Measurements from ENCODE around the gene IKBKE.

IKBKE gene

DNA sequence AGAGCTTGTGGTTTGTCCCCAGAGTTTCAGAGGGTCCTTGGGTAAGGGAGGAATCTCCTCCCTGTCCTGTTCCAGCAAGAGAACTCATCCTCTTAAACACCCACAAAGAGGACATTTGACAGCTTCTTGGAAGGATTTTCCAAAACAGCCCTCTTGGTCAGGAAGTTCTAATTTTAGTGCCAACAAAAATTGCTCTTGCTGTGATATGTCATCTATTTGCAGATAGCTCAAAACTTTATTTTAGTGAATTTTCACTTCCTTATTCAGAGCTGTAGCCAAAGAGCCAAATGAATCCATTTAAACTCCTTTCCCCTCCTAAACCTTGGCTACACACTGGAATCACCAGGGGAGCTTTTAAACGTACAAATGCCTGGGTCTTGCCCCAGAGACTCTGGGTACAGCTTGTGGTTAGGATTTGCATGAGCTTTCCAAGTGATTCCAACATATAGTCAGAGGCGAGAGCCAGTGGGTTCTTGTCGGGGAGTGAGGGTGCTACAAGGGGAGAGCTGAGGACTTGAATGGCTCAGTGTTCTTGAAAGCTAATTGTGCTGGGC is 25.3 kb downstream of the IKBKE start:
- Histone ChIP-seq H3K4me3 (ENCODE audit: low read length) (no peak overlapping the region), H3K4me1 (ENCODE audit: control insufficient read depth, insufficient read depth, low read length) (peaks cover 8% of the 10 kb centered on the region), H3K27ac (ENCODE audit: low read depth, low read length) (no peak overlapping the region), H3K27me3 (ENCODE audit: control insufficient read depth, insufficient read depth, low read length) (no peaks in the 10 kb centered on the region), H3K9ac (ENCODE audit: low read length) (no peak overlapping the region), H3K36me3 (ENCODE audit: control insufficient read depth, insufficient read depth, low read length) (peaks cover 7% of the 10 kb centered on the region)

DNA sequence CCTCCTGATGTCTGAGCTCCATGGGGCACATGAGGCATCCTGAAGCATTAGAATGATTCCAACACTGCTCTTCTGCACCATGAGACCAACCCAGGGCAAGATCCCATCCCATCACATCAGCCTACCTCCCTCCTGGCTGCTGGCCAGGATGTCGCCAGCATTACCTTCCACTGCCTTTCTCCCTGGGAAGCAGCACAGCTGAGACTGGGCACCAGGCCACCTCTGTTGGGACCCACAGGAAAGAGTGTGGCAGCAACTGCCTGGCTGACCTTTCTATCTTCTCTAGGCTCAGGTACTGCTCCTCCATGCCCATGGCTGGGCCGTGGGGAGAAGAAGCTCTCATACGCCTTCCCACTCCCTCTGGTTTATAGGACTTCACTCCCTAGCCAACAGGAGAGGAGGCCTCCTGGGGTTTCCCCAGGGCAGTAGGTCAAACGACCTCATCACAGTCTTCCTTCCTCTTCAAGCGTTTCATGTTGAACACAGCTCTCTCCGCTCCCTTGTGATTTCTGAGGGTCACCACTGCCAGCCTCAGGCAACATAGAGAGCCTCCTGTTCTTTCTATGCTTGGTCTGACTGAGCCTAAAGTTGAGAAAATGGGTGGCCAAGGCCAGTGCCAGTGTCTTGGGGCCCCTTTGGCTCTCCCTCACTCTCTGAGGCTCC is 26.0 kb downstream of the IKBKE start:
- no peaks in the 10 kb centered on the region for H3K27me3 ChIP-seq (ENCODE audit: control insufficient read depth, insufficient read depth, low read length)
- no peak overlapping the region for H3K27ac ChIP-seq (ENCODE audit: low read depth, low read length)
- H3K4me1 ChIP-seq (ENCODE audit: control insufficient read depth, insufficient read depth, low read length), result peaks cover 8% of the 10 kb centered on the region

DNA sequence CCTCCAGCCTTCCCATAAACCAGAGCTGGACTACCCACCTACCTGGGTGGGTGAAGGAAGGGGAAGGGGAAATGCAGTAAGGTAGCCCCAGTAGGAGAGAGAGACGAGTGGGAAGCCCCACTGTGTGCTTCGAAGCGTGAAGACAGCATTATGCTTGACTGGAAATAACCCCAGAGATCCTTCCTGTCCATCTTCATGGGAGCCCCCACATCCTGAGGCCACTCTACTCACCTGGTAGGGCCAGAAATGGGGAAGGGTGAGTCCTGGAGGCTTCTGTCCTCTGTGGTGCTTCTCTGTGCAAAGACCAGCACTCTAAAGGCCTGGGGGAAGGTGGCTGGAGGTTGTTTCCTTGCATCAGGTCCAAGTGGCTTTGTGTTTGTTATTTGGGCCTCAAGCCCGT is 27.1 kb downstream of the IKBKE start:
- H3K4me1 ChIP-seq (ENCODE audit: control insufficient read depth, insufficient read depth, low read length), result peaks cover 8% of the 10 kb centered on the region
- H3K27me3 ChIP-seq (ENCODE audit: control insufficient read depth, insufficient read depth, low read length), result no peaks in the 10 kb centered on the region
- peaks cover 7% of the 10 kb centered on the region for H3K36me3 ChIP-seq (ENCODE audit: control insufficient read depth, insufficient read depth, low read length)
- no peak overlapping the region for H3K9ac ChIP-seq (ENCODE audit: low read length)
- H3K27ac ChIP-seq (ENCODE audit: low read depth, low read length), result no peak overlapping the region
- H3K4me3 ChIP-seq (ENCODE audit: low read length), result no peak overlapping the region

More for the DNA sequence above, 26.0 kb downstream of the IKBKE start:
- Histone ChIP-seq H3K9ac (ENCODE audit: low read length) (no peak overlapping the region), H3K36me3 (ENCODE audit: control insufficient read depth, insufficient read depth, low read length) (peaks cover 7% of the 10 kb centered on the region), H3K4me3 (ENCODE audit: low read length) (no peak overlapping the region)

DNA sequence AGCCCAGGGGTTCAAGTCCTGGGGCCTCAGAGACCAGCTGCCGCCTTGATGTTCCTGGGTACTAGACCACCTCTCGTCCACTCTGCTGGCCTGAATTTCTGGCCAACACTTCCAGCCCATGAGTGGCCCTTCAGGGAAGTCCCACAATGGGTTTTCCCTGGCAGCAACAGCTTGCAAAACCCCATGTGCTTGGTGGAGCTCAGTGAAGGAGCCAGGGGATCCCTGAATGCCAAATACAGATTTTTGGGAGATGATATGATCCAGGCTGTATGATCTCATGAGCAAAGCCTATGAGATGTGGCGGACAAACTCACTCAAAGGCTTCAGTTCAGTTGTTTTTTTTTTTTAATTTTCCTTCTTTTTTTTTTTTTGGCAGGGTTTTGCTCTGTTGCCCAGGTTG is 27.5 kb downstream of the IKBKE start:
- no peak overlapping the region for H3K27ac ChIP-seq (ENCODE audit: low read depth, low read length)
- peaks cover 8% of the 10 kb centered on the region for H3K4me1 ChIP-seq (ENCODE audit: control insufficient read depth, insufficient read depth, low read length)
- no peak overlapping the region for H3K9ac ChIP-seq (ENCODE audit: low read length)
- H3K36me3 ChIP-seq (ENCODE audit: control insufficient read depth, insufficient read depth, low read length), result peaks cover 7% of the 10 kb centered on the region
- H3K4me3 ChIP-seq (ENCODE audit: low read length), result no peak overlapping the region
- no peaks in the 10 kb centered on the region for H3K27me3 ChIP-seq (ENCODE audit: control insufficient read depth, insufficient read depth, low read length)

GRCh38 chr1:206498685-206499084 is 28.4 kb downstream of the IKBKE start:
- no peak overlapping the region for H3K27ac ChIP-seq (ENCODE audit: low read depth, low read length)
- H3K4me3 ChIP-seq (ENCODE audit: low read length), result no peak overlapping the region
- H3K27me3 ChIP-seq (ENCODE audit: control insufficient read depth, insufficient read depth, low read length), result no peaks in the 10 kb centered on the region
- peaks cover 8% of the 10 kb centered on the region for H3K4me1 ChIP-seq (ENCODE audit: control insufficient read depth, insufficient read depth, low read length)
- no peak overlapping the region for H3K9ac ChIP-seq (ENCODE audit: low read length)
- H3K36me3 ChIP-seq (ENCODE audit: control insufficient read depth, insufficient read depth, low read length), result peaks cover 4% of the 10 kb centered on the region

DNA sequence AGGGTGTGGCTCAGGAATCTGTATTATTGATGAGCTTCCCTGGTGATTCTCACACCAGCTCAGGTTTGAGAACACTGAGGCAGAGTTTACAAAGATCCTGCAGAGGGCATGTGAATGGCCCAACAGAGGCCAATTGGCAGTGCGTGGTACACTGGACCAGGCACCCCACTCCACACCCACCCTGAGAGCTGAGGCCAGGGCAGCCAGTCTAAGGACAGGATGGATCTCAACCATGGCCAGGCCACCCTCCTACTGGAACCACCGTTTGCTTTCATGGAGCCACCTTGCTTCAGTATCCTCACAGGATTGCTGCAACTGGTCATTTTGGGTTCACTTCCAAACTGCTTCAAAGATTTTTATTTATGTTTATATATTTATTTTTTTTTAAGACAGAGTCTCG is 29.8 kb downstream of the IKBKE start:
- Histone ChIP-seq H3K4me3 (ENCODE audit: low read length) (no peak overlapping the region), H3K4me1 (ENCODE audit: control insufficient read depth, insufficient read depth, low read length) (peaks cover 5% of the 10 kb centered on the region), H3K27me3 (ENCODE audit: control insufficient read depth, insufficient read depth, low read length) (no peaks in the 10 kb centered on the region), H3K36me3 (ENCODE audit: control insufficient read depth, insufficient read depth, low read length) (no peaks in the 10 kb centered on the region), H3K27ac (ENCODE audit: low read depth, low read length) (no peak overlapping the region), H3K9ac (ENCODE audit: low read length) (no peak overlapping the region)

DNA sequence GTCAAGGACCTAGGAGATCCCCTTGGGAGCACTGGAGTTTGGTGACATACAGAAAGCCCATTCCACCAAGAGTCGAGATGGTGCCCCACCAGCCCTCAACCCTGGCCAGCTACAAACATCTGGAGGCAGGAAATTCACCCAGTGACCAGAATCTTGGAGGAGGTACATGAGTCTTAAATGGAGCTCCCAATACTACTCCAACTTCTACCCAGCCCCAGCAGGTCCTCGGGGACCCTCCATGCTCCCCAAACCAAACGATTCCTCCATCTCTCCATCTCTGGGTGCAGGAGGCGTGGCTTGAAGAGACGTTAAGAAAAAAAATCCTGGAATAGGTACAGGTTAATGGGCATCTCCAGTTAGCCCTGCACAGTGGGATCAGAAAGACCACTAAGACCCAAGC is 31.6 kb downstream of the IKBKE start:
- Histone ChIP-seq H3K9ac (ENCODE audit: low read length) (no peak overlapping the region), H3K27ac (ENCODE audit: low read depth, low read length) (no peak overlapping the region), H3K4me1 (ENCODE audit: control insufficient read depth, insufficient read depth, low read length) (no peaks in the 10 kb centered on the region), H3K4me3 (ENCODE audit: low read length) (no peak overlapping the region), H3K36me3 (ENCODE audit: control insufficient read depth, insufficient read depth, low read length) (no peaks in the 10 kb centered on the region), H3K27me3 (ENCODE audit: control insufficient read depth, insufficient read depth, low read length) (no peaks in the 10 kb centered on the region)

- Histone ChIP-seq H3K4me3 (ENCODE audit: low read length) (no peak overlapping the region), H3K9ac (ENCODE audit: low read length) (no peak overlapping the region), H3K27ac (ENCODE audit: low read depth, low read length) (no peak overlapping the region), H3K36me3 (ENCODE audit: control insufficient read depth, insufficient read depth, low read length) (no peaks in the 10 kb centered on the region), H3K27me3 (ENCODE audit: control insufficient read depth, insufficient read depth, low read length) (no peaks in the 10 kb centered on the region), H3K4me1 (ENCODE audit: control insufficient read depth, insufficient read depth, low read length) (no peaks in the 10 kb centered on the region)
Measured at GRCh38 chr1:206502403-206502802, 32.1 kb downstream of the IKBKE start.

GRCh38 chr1:206502812-206503211 is 32.5 kb downstream of the IKBKE start:
- no peak overlapping the region for H3K9ac ChIP-seq (ENCODE audit: low read length)
- no peak overlapping the region for H3K4me3 ChIP-seq (ENCODE audit: low read length)
- no peaks in the 10 kb centered on the region for H3K4me1 ChIP-seq (ENCODE audit: control insufficient read depth, insufficient read depth, low read length)
- no peaks in the 10 kb centered on the region for H3K36me3 ChIP-seq (ENCODE audit: control insufficient read depth, insufficient read depth, low read length)
- no peak overlapping the region for H3K27ac ChIP-seq (ENCODE audit: low read depth, low read length)
- peaks cover under 1% of the 10 kb centered on the region for H3K27me3 ChIP-seq (ENCODE audit: control insufficient read depth, insufficient read depth, low read length)

- H3K4me3 ChIP-seq (ENCODE audit: low read length), result no peak overlapping the region
- no peaks in the 10 kb centered on the region for H3K4me1 ChIP-seq (ENCODE audit: control insufficient read depth, insufficient read depth, low read length)
- peaks cover 5% of the 10 kb centered on the region for H3K27me3 ChIP-seq (ENCODE audit: control insufficient read depth, insufficient read depth, low read length)
- no peaks in the 10 kb centered on the region for H3K36me3 ChIP-seq (ENCODE audit: control insufficient read depth, insufficient read depth, low read length)
- H3K9ac ChIP-seq (ENCODE audit: low read length), result no peak overlapping the region
- no peak overlapping the region for H3K27ac ChIP-seq (ENCODE audit: low read depth, low read length)
Measured at GRCh38 chr1:206503591-206504362, 33.5 kb downstream of the IKBKE start.

GRCh38 chr1:206504363-206504713 is 34.1 kb downstream of the IKBKE start:
- Histone ChIP-seq H3K9ac (ENCODE audit: low read length) (no peak overlapping the region), H3K4me3 (ENCODE audit: low read length) (no peak overlapping the region), H3K27me3 (ENCODE audit: control insufficient read depth, insufficient read depth, low read length) (peaks cover 5% of the 10 kb centered on the region), H3K27ac (ENCODE audit: low read depth, low read length) (no peak overlapping the region), H3K36me3 (ENCODE audit: control insufficient read depth, insufficient read depth, low read length) (no peaks in the 10 kb centered on the region), H3K4me1 (ENCODE audit: control insufficient read depth, insufficient read depth, low read length) (no peaks in the 10 kb centered on the region)

GRCh38 chr1:206505702-206506355 is 35.6 kb downstream of the IKBKE start:
- peaks cover 5% of the 10 kb centered on the region for H3K27me3 ChIP-seq (ENCODE audit: control insufficient read depth, insufficient read depth, low read length)
- no peak overlapping the region for H3K27ac ChIP-seq (ENCODE audit: low read depth, low read length)
- no peaks in the 10 kb centered on the region for H3K4me1 ChIP-seq (ENCODE audit: control insufficient read depth, insufficient read depth, low read length)
- H3K4me3 ChIP-seq (ENCODE audit: low read length), result no peak overlapping the region
- H3K9ac ChIP-seq (ENCODE audit: low read length), result no peak overlapping the region
- H3K36me3 ChIP-seq (ENCODE audit: control insufficient read depth, insufficient read depth, low read length), result no peaks in the 10 kb centered on the region

Measured in rectal smooth muscle tissue (tissue), 1 donor.